CD14-positive monocyte (primary cell): Measurements from ENCODE around the gene STPG3. TPM values are rescaled to one million over a fixed set of nuclear protein-coding genes. Genes with fewer than 3 reads are reported as not detected.

Experiments used
- DNase-seq, 3 donors: peaks; one replicate each; pipeline ENCODE4 v3.0.0-alpha.2; 2011 to 2022
- H2AFZ ChIP-seq: 2 replicates; pipeline ENCODE4 v1.6.0; 2012; ENCODE audit warnings: mild to moderate bottlenecking, low read depth, low read length, inconsistent platforms; ENCODE audit not compliant: insufficient read depth, poor library complexity, severe bottlenecking
- H3K27ac ChIP-seq, 2 donors: 1 replicate in 1 of 2; 2 replicates in 1 of 2; pipeline ENCODE4 v1.5.1; 2012 to 2013; ENCODE audit warnings: low read length in 2 of 2, control low read depth in 1 of 2, inconsistent platforms in 1 of 2, low read depth in 1 of 2, mild to moderate bottlenecking in 1 of 2
- H3K27me3 ChIP-seq, 2 donors: one replicate each; pipeline versions ENCODE4 v1.6.0 to v1.6.1; 2011 to 2013; ENCODE audit warnings: low read length in 2 of 2; ENCODE audit not compliant: control insufficient read depth in 2 of 2, insufficient read depth in 2 of 2
- H3K36me3 ChIP-seq, 2 donors: replicated peaks in 1 of 2; 1 replicate in 1 of 2; 2 replicates in 1 of 2; pipeline versions ENCODE4 v1.5.1 to v1.6.1; 2012 to 2013; ENCODE audit warnings: low read length in 2 of 2, control low read depth in 1 of 2, inconsistent platforms in 1 of 2, mild to moderate bottlenecking in 1 of 2; ENCODE audit not compliant: insufficient read depth in 2 of 2, control insufficient read depth in 1 of 2
- H3K4me1 ChIP-seq, 2 donors: 1 replicate in 1 of 2; 2 replicates in 1 of 2; pipeline versions ENCODE4 v1.5.1 to v1.6.1; 2012 to 2013; ENCODE audit warnings: low read length in 2 of 2, control low read depth in 1 of 2, inconsistent platforms in 1 of 2, mild to moderate bottlenecking in 1 of 2, moderate library complexity in 1 of 2; ENCODE audit not compliant: insufficient read depth in 2 of 2, control insufficient read depth in 1 of 2
- H3K4me2 ChIP-seq: replicated peaks from 2 replicates; pipeline ENCODE3; 2012; ENCODE audit warnings: low read length, moderate library complexity, mild to moderate bottlenecking; ENCODE audit not compliant: poor library complexity, severe bottlenecking; ENCODE audit errors: extremely low read depth
- H3K4me3 ChIP-seq, 3 experiments: fragments of 200-600 bp in 1 of 3; sonication (generic) in 1 of 3; replicated peaks in 1 of 3; 1 replicate in 2 of 3; 2 replicates in 1 of 3; pipeline ENCODE4 v1.5.1; 2011 to 2013; ENCODE audit warnings: low read length in 3 of 3, mild to moderate bottlenecking in 3 of 3, control low read depth in 2 of 3, low read depth in 2 of 3, inconsistent platforms in 1 of 3, moderate library complexity in 1 of 3
- H3K79me2 ChIP-seq: 2 replicates; pipeline ENCODE4 v1.6.0; 2012; ENCODE audit warnings: mild to moderate bottlenecking, control low read depth, inconsistent platforms, low read length, moderate library complexity; ENCODE audit not compliant: insufficient read depth
- H3K9ac ChIP-seq: 2 replicates; pipeline ENCODE4 v1.6.0; 2017; ENCODE audit warnings: low read length, mild to moderate bottlenecking; ENCODE audit not compliant: insufficient read depth, poor library complexity, severe bottlenecking
- H3K9me3 ChIP-seq, 2 donors: replicated peaks in 1 of 2; 1 replicate in 1 of 2; 2 replicates in 1 of 2; pipeline versions ENCODE4 v1.5.1 to v1.6.1; 2012 to 2013; ENCODE audit warnings: low read length in 2 of 2, control low read depth in 1 of 2; ENCODE audit not compliant: control insufficient read depth in 1 of 2, insufficient read depth in 1 of 2
- H4K20me1 ChIP-seq: 2 replicates; pipeline ENCODE4 v1.6.0; 2012; ENCODE audit warnings: mild to moderate bottlenecking, low read length, control low read depth, moderate library complexity; ENCODE audit not compliant: insufficient read depth
- H3K27ac Mint-ChIP-seq, 7 donors: one replicate each; pipeline ENCODE4 v1.8.0; 2020; ENCODE audit warnings: mild to moderate bottlenecking in 7 of 7, mixed read lengths in 7 of 7, moderate library complexity in 6 of 7, inconsistent platforms in 2 of 7
- H3K27me3 Mint-ChIP-seq, 3 donors: one replicate each; pipeline ENCODE4 v1.8.0; 2021 to 2022; ENCODE audit warnings: low read depth in 3 of 3, mild to moderate bottlenecking in 3 of 3, mixed read lengths in 3 of 3, moderate library complexity in 3 of 3, inconsistent platforms in 1 of 3
- H3K36me3 Mint-ChIP-seq, 2 donors: one replicate each; pipeline ENCODE4 v1.8.0; 2020; ENCODE audit warnings: mixed read lengths in 2 of 2, inconsistent platforms in 1 of 2, mild to moderate bottlenecking in 1 of 2
- H3K4me1 Mint-ChIP-seq: one replicate; pipeline ENCODE4 v1.8.0; 2020; ENCODE audit warnings: mild to moderate bottlenecking, mixed read lengths
- H3K4me3 Mint-ChIP-seq, 2 donors: one replicate each; pipeline ENCODE4 v1.8.0; 2020; ENCODE audit warnings: mild to moderate bottlenecking in 2 of 2, mixed read lengths in 2 of 2, moderate library complexity in 1 of 2
- H3K9me3 Mint-ChIP-seq, 7 donors: one replicate each; pipeline ENCODE4 v1.8.0; 2020 to 2022; ENCODE audit warnings: mixed read lengths in 7 of 7, mild to moderate bottlenecking in 6 of 7, moderate library complexity in 6 of 7, inconsistent platforms in 2 of 7
- CTCF ChIP-seq: fragments of 200-600 bp; IDR thresholded peaks from one replicate; pipeline ENCODE4 v1.8.0; 2022; ENCODE audit warnings: antibody characterized with exemption, mild to moderate bottlenecking
- WGBS: methylation state at CpG from one replicate; pipeline ENCODE4 v1.1.5; 2013; ENCODE audit warnings: missing lambda C conversion rate; ENCODE audit not compliant: insufficient coverage; 5-methylcytosine and 5-hydroxymethylcytosine counted together
- intact Hi-C, 2 donors: fragments of 100-400 bp; cut with micrococcal nuclease; formaldehyde crosslinking; loops; one replicate each; pipeline versions ENCODE4 v1.15.0 to v1.15.1; 2023
- polyA plus RNA-seq, 3 donors: library from polyadenylated mRNA; depleted of rRNA in 1 of 3; unstranded in 2 of 3; stranded (reverse) in 1 of 3; fragments of 300-500 nt in 2 of 3; fragments of >200 nt in 1 of 3; fragmentation: Illumina TruSeq in 2 of 3; gene quantifications; 1 replicate in 2 of 3; 2 replicates in 1 of 3; pipeline ENCODE4 v1.2.3, GENCODE V29; 2012 to 2021

Gene STPG3
- polyA plus RNA-seq, 3 donors = not detected

DNA sequence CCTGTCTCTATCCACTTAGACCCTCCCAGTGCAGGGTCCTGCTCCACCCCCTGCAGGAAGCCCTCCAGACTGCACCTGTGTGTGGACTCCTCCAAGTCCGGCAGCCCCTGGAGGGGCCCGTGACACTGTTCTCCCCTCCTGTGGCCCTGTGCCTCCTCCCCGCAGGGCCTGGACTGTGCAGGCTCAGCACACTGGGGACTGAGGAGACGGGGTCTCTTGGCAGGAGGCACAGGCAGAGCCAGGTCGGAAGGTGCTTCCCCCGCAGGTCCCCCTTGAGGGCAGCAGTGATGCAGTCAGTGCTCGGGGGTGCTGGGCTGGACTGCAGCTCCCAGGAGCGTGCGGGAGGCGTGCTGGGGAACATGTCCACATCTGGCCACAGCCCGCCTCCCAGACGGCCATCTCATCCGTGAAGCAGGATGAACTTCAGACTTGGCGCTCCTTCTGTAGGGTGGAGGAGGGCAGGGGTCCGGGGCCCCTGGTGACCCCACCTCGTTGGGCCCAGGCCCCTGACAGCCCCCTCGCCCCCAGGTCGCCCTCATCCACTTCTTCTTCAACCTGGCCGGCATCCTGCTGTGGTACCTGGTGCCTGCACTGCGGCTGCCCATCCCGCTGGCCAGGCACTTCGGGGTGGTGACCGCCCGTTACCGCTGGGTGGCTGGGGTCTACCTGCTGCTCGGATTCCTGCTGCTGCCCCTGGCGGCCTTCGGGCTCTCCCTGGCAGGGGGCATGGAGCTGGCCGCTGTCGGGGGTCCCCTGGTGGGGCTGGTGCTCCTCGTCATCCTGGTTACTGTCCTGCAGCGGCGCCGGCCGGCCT, 15.5 kb upstream of the STPG3 start:
- Mint-ChIP-seq H3K9me3 (peaks cover 0 to 2% (median 0%) of the 10 kb centered on the region in 7 donors), H3K4me1 (peaks cover 23% of the 10 kb centered on the region), H3K27ac (peak overlapping the region in 1 of 7 donors; percentile 70), H3K27me3 (peaks cover 2 to 23% (median 8%) of the 10 kb centered on the region in 3 donors), H3K36me3 (no peaks in the 10 kb centered on the region), H3K4me3 (no peak overlapping the region)
- Histone ChIP-seq H3K9me3 (no peaks in the 10 kb centered on the region), H3K4me2 (peak overlapping the region; percentile 51), H3K27ac (no peak overlapping the region), H2AFZ (no peak overlapping the region), H3K27me3 (no peaks in the 10 kb centered on the region), H3K36me3 (no peaks in the 10 kb centered on the region), H3K4me3 (no peak overlapping the region), H3K79me2 (peaks cover 17% of the 10 kb centered on the region), H4K20me1 (no peaks in the 10 kb centered on the region), H3K4me1 (peaks cover 31 to 37% of the 10 kb centered on the region in 2 donors), H3K9ac (no peak overlapping the region)
- DNase-seq = no peak
- WGBS = 74% methylated on average over 31 of the region's 35 CpGs
- intact Hi-C loops = loop anchor here in 1 of 2 donors (5.0 kb wide), 2 partner anchors 48 to 113 kb away; partner anchors contain the start of genes ANAPC2 and SSNA1
- TF ChIP-seq CTCF = no peak

GRCh38 chr9:137236238-137236935, 14.7 kb upstream of the STPG3 start:
- H3K27ac ChIP-seq = no peak overlapping the region
- peak overlapping the region; percentile 51 for H3K4me2 ChIP-seq
- WGBS = 7% methylated on average over 25 of the region's 31 CpGs
- no peak overlapping the region for H3K4me3 Mint-ChIP-seq
- no peaks in the 10 kb centered on the region for H3K36me3 Mint-ChIP-seq
- no peaks in the 10 kb centered on the region for H3K36me3 ChIP-seq
- peaks cover 23% of the 10 kb centered on the region for H3K4me1 Mint-ChIP-seq
- H3K9ac ChIP-seq = no peak overlapping the region
- peak; percentile 79 to 87 (median 85) for DNase-seq
- peaks cover 0 to 5% (median 0%) of the 10 kb centered on the region in 7 donors for H3K9me3 Mint-ChIP-seq
- H4K20me1 ChIP-seq = no peaks in the 10 kb centered on the region
- peaks cover 2 to 22% (median 8%) of the 10 kb centered on the region in 3 donors for H3K27me3 Mint-ChIP-seq
- H2AFZ ChIP-seq = peak overlapping the region; percentile 50
- H3K27me3 ChIP-seq = no peaks in the 10 kb centered on the region
- H3K9me3 ChIP-seq = no peaks in the 10 kb centered on the region
- H3K79me2 ChIP-seq = peaks cover 17% of the 10 kb centered on the region
- no peak overlapping the region for H3K4me3 ChIP-seq
- intact Hi-C loops = loop anchor here in 1 of 2 donors (5.0 kb wide), 2 partner anchors 49 to 114 kb away; partner anchors contain the start of genes ANAPC2 and SSNA1
- peak overlapping the region in 1 of 7 donors; percentile 50 for H3K27ac Mint-ChIP-seq
- H3K4me1 ChIP-seq = peaks cover 31 to 37% of the 10 kb centered on the region in 2 donors
- peak; percentile 99 for TF ChIP-seq CTCF
